ENCODE results near the gene GTF2H3.

The GTF2H3 gene

GRCh38 chr12:123654129-123654701 is 20.6 kb downstream of the GTF2H3 start:
- H3K4me3 ChIP-seq (ENCODE audit: low read depth, low read length): no peak overlapping the region
- CTCF ChIA-PET: no interaction called here
- no peak for TF ChIP-seq CTCF (IDR thresholded peaks at IDR 0.05; ENCODE audit: insufficient read depth, low read length, missing control alignments)
- POLR2A ChIA-PET: no interaction called here
- DNase-seq (ENCODE audit: low read depth, low spot score): no peak

- H3K4me3 ChIP-seq (ENCODE audit: low read depth, low read length): no peak overlapping the region
- POLR2A ChIA-PET: no interaction called here
- no peak for TF ChIP-seq CTCF (IDR thresholded peaks at IDR 0.05; ENCODE audit: insufficient read depth, low read length, missing control alignments)
- no peak for DNase-seq (ENCODE audit: low read depth, low spot score)
- CTCF ChIA-PET: no interaction called here
Measured at GRCh38 chr12:123655420-123655819, 21.8 kb downstream of the GTF2H3 start.

GRCh38 chr12:123656392-123656791 is 22.8 kb downstream of the GTF2H3 start:
- H3K4me3 ChIP-seq (ENCODE audit: low read depth, low read length): no peak overlapping the region
- DNase-seq (ENCODE audit: low read depth, low spot score): no peak
- POLR2A ChIA-PET: no interaction called here
- CTCF ChIA-PET: interaction anchor here (0.6 to 0.8 kb wide), 3 partner anchors 63 to 249 kb away, joined by 3 to 4 read pairs (median 3); no protein-coding TSS in a partner anchor
- no peak for TF ChIP-seq CTCF (IDR thresholded peaks at IDR 0.05; ENCODE audit: insufficient read depth, low read length, missing control alignments)

- no peak for TF ChIP-seq CTCF (IDR thresholded peaks at IDR 0.05; ENCODE audit: insufficient read depth, low read length, missing control alignments)
- DNase-seq (ENCODE audit: low read depth, low spot score): no peak
- POLR2A ChIA-PET: no interaction called here
- CTCF ChIA-PET: interaction anchor here (0.6 to 1.1 kb wide), 3 partner anchors 23 to 70 kb away, joined by 3 read pairs; no protein-coding TSS in a partner anchor
- H3K4me3 ChIP-seq (ENCODE audit: low read depth, low read length): no peak overlapping the region
Measured at GRCh38 chr12:123657211-123657610, 23.6 kb downstream of the GTF2H3 start.

- DNase-seq (ENCODE audit: low read depth, low spot score): peak; percentile 47
- ChIA-PET POLR2A (interaction anchor here (0.8 to 1.4 kb wide), 2 partner anchors 11 to 52 kb away, joined by 5 to 6 read pairs; partner anchors contain the start of genes ATP6V0A2 and TCTN2), CTCF (interaction anchor here (1.2 to 1.6 kb wide), 2 partner anchors 51 to 302 kb away, joined by 3 to 4 read pairs; no protein-coding TSS in a partner anchor)
- H3K4me3 ChIP-seq (ENCODE audit: low read depth, low read length): no peak overlapping the region
- no peak for TF ChIP-seq CTCF (IDR thresholded peaks at IDR 0.05; ENCODE audit: insufficient read depth, low read length, missing control alignments)
Measured at GRCh38 chr12:123659996-123660727, 26.5 kb downstream of the GTF2H3 start.

GRCh38 chr12:123667771-123668170 is 34.1 kb downstream of the GTF2H3 start:
- no peak for DNase-seq (ENCODE audit: low read depth, low spot score)
- no peak overlapping the region for H3K4me3 ChIP-seq (ENCODE audit: low read depth, low read length)
- ChIA-PET CTCF (no interaction called here), POLR2A (no interaction called here)
- no peak for TF ChIP-seq CTCF (IDR thresholded peaks at IDR 0.05; ENCODE audit: insufficient read depth, low read length, missing control alignments)

Measured in AG04449 (cell line).